A549 (cell line): ENCODE results near the gene CADM1.

Experiments used
- BHLHE40 ChIP-seq: IDR thresholded peaks from 2 replicates; pipeline ENCODE4 v1.6.1; 2012; ENCODE audit warnings: low read depth, low read length, inconsistent platforms
- HOXB5 ChIP-seq: fragments of 250-450 bp; sonication (Bioruptor Pico); IDR thresholded peaks from 2 replicates; pipeline ENCODE4 v1.5.0; 2020; ENCODE audit warnings: mild to moderate bottlenecking, moderate library complexity
- TF ChIP-seq, protein P1 (sequence below): fragments of 200-600 bp; sonication (generic); IDR thresholded peaks from 2 replicates; pipeline ENCODE4 v1.6.1; 2016; ENCODE audit warnings: antibody characterized with exemption, mild to moderate bottlenecking, moderate library complexity

DNA sequence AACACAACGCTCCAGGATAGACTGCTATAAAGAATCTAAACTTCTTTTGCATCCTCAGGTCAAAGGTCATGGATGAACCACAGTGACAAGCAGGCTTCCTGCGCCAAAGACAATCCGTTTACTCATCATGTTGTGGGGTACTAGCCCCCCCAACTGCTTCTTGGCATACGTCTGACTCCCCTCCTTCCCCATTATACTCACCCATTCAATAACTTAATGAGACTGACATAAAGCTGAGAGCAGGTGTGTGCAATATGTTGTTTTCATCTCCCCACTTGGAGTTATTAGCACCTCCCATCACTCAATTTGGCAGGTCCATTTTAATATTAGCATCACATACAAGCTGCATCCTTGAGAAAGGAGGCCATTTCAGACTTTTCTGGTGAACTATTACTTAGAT lies 157.1 kb downstream of the CADM1 start:
- no peak for TF ChIP-seq BHLHE40
- no peak for TF ChIP-seq HOXB5 (CRISPR knock-in tag)
- TF ChIP-seq, protein P1, sequence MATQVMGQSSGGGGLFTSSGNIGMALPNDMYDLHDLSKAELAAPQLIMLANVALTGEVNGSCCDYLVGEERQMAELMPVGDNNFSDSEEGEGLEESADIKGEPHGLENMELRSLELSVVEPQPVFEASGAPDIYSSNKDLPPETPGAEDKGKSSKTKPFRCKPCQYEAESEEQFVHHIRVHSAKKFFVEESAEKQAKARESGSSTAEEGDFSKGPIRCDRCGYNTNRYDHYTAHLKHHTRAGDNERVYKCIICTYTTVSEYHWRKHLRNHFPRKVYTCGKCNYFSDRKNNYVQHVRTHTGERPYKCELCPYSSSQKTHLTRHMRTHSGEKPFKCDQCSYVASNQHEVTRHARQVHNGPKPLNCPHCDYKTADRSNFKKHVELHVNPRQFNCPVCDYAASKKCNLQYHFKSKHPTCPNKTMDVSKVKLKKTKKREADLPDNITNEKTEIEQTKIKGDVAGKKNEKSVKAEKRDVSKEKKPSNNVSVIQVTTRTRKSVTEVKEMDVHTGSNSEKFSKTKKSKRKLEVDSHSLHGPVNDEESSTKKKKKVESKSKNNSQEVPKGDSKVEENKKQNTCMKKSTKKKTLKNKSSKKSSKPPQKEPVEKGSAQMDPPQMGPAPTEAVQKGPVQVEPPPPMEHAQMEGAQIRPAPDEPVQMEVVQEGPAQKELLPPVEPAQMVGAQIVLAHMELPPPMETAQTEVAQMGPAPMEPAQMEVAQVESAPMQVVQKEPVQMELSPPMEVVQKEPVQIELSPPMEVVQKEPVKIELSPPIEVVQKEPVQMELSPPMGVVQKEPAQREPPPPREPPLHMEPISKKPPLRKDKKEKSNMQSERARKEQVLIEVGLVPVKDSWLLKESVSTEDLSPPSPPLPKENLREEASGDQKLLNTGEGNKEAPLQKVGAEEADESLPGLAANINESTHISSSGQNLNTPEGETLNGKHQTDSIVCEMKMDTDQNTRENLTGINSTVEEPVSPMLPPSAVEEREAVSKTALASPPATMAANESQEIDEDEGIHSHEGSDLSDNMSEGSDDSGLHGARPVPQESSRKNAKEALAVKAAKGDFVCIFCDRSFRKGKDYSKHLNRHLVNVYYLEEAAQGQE: no peak
